ENCODE results near the gene RHBDL1.

Gene RHBDL1

GRCh38 chr16:721765-722540 is 46.5 kb downstream of the RHBDL1 start:
- no peak for DNase-seq

DNA sequence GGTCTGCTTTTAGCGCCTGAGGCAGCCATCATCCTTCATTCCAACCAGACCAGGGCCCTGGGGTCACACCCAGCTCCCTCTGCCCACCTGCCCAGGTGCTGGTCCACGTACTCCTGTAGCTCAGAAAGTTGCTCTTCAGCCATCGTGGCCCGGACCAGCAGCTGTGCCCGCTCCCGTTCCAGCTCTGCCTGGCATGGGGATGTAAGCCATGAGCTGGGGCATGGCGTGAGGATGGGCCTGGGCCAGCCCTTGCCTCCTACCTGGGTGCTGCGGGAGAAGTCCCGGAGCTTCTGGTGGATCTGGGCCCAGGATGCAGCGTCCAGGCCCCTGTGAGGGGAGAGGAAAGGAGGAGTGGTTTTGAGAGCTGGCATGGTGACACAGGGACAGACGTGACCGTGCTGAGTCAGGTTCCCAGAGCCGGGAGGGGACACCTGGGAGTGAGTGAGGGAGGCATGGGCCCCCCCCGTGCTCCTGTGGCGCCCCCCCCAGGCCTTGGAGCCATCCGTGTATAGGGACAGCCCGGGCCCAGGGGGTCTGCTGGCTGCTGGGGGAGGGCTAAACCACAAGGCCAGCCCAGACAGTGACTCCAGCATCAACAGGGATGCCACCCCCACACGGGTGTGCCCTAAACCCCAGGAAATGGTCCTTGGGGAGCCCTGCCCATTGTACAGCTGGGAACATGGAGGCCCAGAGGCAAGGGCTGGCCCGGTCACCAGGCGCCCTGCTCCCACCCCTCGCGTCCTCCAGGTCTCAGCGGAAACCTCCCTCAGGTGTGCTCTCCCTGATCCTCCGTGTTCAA is 47.6 kb downstream of the RHBDL1 start:
- no peak for DNase-seq

DNA sequence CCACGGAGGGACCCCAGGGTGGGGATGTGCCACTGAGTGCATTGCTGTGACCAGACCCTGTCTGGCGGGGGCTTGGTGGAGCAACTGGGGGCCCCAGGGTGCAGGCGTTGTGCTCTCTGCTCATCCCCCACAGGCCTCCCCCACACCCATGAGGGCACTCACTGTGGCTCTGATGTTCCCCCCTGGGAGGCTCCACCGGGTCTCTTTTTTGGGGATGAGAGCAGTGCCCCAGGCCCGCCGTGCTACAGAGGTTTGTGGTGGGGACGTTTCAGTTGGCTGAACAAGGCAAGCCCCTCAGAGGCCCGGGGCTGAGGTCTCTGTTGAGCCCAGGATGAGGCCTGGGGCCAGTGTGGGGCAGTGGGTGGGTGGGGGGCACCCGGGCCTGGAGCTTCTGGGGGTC is 48.2 kb downstream of the RHBDL1 start:
- DNase-seq: no peak

DNA sequence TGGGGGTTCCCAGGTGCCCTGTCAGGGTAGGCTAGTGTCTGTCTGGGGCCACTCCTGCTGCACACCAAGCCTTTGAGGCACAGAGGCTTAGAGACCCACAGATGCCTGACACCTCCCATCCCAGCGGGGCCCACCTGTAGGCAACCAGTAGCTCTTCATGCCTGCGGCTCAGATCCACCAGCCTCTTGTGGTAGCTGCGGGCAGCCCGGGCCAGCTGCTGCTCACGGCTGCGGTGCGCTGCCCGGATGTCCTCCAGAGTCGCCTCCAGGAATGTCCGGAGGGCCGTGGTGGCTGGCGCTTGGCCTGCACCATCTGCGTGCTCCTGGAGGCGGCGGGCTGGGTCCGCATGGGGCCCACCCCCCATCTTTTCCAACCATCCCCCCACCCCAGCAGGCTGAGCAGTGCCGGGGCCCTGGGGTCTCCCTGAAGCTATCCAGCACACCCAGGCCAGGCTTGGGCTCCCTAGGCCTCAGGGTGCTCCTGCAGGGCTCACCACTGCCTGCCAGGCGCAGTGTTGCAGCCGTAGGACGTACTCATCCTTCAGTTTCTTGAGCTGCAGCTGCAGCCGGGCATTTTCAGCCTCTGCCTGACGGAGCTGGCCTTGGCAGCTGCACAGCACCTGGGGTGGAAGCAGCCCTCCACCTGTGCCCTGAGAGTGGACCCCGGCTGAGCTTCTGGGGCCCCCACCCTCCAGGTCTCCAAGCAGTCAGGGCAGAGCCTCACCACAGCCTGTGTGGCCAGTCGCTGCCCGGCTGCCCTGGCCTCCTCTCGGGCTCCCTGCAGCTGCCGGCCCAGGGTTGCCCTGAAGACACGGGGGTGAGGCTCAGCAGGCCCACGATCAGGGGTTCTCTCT is 48.9 kb downstream of the RHBDL1 start:
- DNase-seq: no peak

DNA sequence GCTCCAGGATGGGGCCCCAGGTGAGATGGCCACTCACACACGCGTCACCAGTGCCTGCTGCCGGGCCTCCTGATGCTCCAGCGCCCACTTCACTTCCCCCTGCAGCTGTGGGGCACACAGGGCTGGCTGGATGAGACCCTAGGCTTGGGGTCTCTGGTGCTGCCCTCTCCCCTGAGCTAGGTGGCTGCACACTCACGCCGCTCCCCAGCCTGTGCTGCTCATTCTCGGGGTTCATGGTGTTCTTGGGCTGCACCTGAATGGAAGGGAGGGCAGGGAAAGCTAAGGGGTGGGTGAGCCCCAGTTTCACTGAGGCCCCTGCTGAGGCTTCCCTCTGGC is 49.5 kb downstream of the RHBDL1 start:
- no peak for DNase-seq

- DNase-seq: no peak
These were observed 50.2 kb downstream of the RHBDL1 start for GRCh38 chr16:725463-726187.

DNA sequence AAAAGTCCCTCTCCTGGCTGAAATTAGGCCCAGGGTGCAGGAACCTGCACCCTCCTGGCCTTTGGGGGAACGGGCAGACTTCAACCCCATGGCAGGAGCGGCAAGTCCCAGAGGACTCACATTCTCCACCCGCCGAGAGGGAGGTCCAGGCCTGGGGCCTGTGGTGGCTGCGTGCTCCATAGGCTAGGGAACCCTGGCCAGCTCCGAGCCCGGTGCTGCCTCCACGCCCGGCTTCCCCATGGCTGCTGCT is 50.6 kb downstream of the RHBDL1 start:
- no peak for DNase-seq

DNA sequence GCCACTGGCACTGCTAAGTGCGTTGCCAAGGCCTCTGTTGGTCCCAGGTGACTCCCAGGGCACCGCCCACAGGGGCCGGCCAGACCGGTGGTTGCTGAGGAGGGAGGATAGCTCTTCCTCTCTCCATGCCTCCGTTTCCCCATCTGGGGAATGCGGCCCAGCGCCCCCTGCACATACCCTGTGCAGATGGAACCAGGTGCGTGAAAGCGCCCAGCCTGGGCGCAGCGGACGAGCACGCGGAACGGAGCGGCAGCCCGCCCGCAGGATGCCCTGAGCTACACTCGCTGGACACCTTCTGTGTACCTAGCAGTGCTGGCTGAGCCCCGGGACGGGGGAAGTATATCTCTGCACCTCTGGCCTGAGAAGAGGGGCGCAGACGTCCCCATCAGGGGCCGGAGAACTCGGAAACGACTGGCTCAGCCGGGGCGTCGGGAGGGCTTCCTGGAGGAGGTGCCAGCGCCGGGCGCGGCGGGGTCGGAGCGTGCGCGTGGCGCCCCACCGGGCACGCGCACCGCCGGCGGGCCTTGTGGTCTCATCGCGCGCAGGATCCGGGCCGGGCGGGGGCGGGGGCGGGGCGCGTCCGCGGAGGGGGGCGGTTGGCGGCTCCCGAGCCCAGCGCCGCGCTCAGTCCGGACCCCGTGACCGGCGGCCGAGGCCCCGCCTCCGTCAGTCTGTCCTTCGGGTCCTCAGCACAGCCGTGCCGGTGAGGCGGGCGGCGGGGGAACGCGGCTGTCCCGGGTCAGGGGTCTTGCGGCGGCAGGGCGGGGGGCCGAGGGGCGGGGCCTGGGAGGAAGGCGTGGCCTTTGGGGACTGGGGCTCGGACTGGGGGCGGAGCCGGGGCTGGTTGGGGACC is 51.2 kb downstream of the RHBDL1 start, which contains the start of the genes CCDC78 and HAGHL:
TSS of gene CCDC78 (minus strand) at position 6 of the 853 bp plus-strand sequence. CDS start 76 bp downstream, outside the sequence.
TSS of gene HAGHL (plus strand) at position 669 of the 853 bp plus-strand sequence. CDS start 404 bp downstream, outside the sequence.
- no peak for DNase-seq

DNA sequence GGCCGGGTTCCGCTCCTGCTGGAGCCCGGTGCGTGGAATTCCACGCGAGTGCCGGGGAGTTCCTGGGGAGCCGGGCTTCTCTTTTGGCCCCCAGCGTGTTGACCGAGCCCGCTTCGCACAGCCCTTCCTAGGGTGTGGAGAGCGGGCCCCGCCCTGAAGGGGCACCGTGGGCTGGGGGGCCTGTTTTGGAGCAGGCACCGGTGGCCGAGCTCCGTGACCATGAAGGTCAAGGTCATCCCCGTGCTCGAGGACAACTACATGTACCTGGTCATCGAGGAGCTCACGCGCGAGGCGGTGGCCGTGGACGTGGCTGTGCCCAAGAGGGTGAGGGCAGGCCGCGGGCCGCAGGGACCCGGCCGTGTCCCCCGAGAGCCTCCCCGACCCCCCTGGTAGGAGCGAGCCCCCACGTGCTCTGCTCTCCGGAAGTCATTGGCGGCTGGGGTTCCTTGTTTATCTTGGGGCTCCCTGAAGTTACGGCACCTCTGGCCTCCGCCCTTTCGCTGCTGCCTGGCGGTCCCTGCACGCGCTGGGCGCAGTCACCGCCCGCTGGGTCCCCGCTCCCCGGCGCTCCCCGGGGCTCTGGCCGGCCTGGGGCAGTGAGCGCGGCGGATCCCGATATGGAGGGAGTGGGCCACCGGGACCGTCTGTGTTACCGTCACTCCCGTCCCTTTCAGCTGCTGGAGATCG is 52.0 kb downstream of the RHBDL1 start:
- DNase-seq: no peak

All from NCI-H1417 treated with DMSO at 0.1 percent for 48 hours (cell line).